GM12873 (cell line): ENCODE measurements around the gene HECW1.

Experiments
- CTCF ChIP-seq: IDR thresholded peaks from 2 replicates; pipeline ENCODE4 v1.5.1; 2012; ENCODE audit warnings: low read depth, mild to moderate bottlenecking, moderate library complexity, low read length, control low read depth; ENCODE audit not compliant: insufficient read depth; ENCODE audit errors: missing control alignments

Gene HECW1

DNA sequence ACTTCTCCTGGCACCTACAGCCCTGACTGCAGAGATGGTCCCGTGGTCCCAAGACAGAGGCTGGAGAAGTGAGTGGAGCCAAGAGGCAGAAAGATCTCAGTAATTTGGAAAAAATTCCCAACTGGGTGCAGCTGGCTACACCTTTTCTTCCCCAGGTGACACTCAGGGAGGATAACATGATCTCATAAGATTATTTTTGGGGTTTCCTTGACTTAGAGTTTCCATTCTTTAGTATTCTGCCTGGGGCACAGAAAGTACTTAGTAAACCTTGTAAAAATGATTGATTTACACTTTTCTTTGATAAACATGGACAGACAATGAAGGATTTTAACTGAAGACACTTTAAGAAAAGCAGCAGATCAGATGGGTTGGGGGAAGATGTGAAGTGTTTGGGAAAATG is 38.6 kb downstream of the HECW1 start:
- no peak for TF ChIP-seq CTCF

- TF ChIP-seq CTCF, result no peak
These were observed 40.2 kb downstream of the HECW1 start for GRCh38 chr7:43152696-43153095.

DNA sequence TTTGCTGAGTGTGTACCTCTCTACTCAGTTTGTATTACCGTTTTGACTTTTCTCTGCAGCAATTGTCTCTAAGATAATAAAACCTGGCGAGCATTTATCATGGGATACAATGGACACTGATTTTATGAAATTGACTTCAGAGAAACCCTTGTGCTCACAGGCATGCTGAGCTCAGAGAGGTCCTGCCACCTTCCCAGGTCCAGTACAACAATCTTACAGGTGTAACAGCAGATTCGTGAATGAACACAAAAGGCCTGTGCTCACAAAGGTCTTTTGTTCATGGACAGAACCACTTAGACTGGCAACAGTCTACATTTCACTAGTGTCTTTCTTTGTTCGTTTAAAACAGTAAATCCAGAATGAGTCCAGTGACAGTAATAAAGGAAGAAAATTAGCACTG is 43.2 kb downstream of the HECW1 start:
- no peak for TF ChIP-seq CTCF

GRCh38 chr7:43163885-43164284 is 51.4 kb downstream of the HECW1 start:
- no peak for TF ChIP-seq CTCF

- no peak for TF ChIP-seq CTCF
These were observed 52.3 kb downstream of the HECW1 start for GRCh38 chr7:43164757-43165156.

- TF ChIP-seq CTCF, result no peak
These were observed 54.2 kb downstream of the HECW1 start for GRCh38 chr7:43166686-43167085.

GRCh38 chr7:43169076-43169475 is 56.6 kb downstream of the HECW1 start:
- TF ChIP-seq CTCF, result no peak
